Measurements from ENCODE around the gene SLC12A8.

SLC12A8 gene

GRCh38 chr3:125214738-125215137, 2.2 kb upstream of the SLC12A8 start:
- DNase-seq (ENCODE audit: low spot score) = no peak

- DNase-seq (ENCODE audit: low spot score) = no peak
These were observed 1.5 kb upstream of the SLC12A8 start for GRCh38 chr3:125213946-125214542.

- DNase-seq (ENCODE audit: low spot score) = no peak
These were observed 812 bp upstream of the SLC12A8 start for GRCh38 chr3:125213364-125213755.

GRCh38 chr3:125212091-125212508, 448 bp downstream of the SLC12A8 start:
- no peak for DNase-seq (ENCODE audit: low spot score)

- DNase-seq (ENCODE audit: low spot score) = no peak
These were observed 941 bp downstream of the SLC12A8 start for GRCh38 chr3:125211523-125212090.

GRCh38 chr3:125207949-125208568, 4.5 kb downstream of the SLC12A8 start:
- DNase-seq (ENCODE audit: low spot score) = no peak

GRCh38 chr3:125207507-125207906, 5.0 kb downstream of the SLC12A8 start:
- DNase-seq (ENCODE audit: low spot score) = no peak

GRCh38 chr3:125206934-125207333, 5.6 kb downstream of the SLC12A8 start:
- no peak for DNase-seq (ENCODE audit: low spot score)

GRCh38 chr3:125203731-125204130, 8.8 kb downstream of the SLC12A8 start:
- no peak for DNase-seq (ENCODE audit: low spot score)

- DNase-seq (ENCODE audit: low spot score) = no peak
These were observed 10.4 kb downstream of the SLC12A8 start for GRCh38 chr3:125202197-125202596.

GRCh38 chr3:125200731-125201139, 11.8 kb downstream of the SLC12A8 start:
- DNase-seq (ENCODE audit: low spot score) = no peak

GRCh38 chr3:125194849-125195601, 17.5 kb downstream of the SLC12A8 start:
- DNase-seq (ENCODE audit: low spot score) = no peak

- no peak for DNase-seq (ENCODE audit: low spot score)
These were observed 18.3 kb downstream of the SLC12A8 start for GRCh38 chr3:125194061-125194848.

GRCh38 chr3:125192190-125193035, 20.1 kb downstream of the SLC12A8 start:
- DNase-seq (ENCODE audit: low spot score) = no peak

GRCh38 chr3:125191730-125192129, 20.8 kb downstream of the SLC12A8 start:
- DNase-seq (ENCODE audit: low spot score) = no peak

GRCh38 chr3:125191256-125191655, 21.3 kb downstream of the SLC12A8 start:
- no peak for DNase-seq (ENCODE audit: low spot score)

GRCh38 chr3:125190786-125191185, 21.8 kb downstream of the SLC12A8 start:
- DNase-seq (ENCODE audit: low spot score) = no peak

- DNase-seq (ENCODE audit: low spot score) = no peak
These were observed 23.0 kb downstream of the SLC12A8 start for GRCh38 chr3:125189378-125190165.

GRCh38 chr3:125188955-125189354, 23.6 kb downstream of the SLC12A8 start:
- no peak for DNase-seq (ENCODE audit: low spot score)

- no peak for DNase-seq (ENCODE audit: low spot score)
These were observed 25.0 kb downstream of the SLC12A8 start for GRCh38 chr3:125187599-125187910.
